22Rv1 (cell line): Measurements from ENCODE around the gene PCDH12.
A peak's percentile ranks its signal among the peaks of the same experiment; 100 is the strongest.

Experiments used
- H3K27ac ChIP-seq: fragments of 450-650 bp; 2 replicates; pipeline ENCODE4 v1.5.1; 2017
- CTCF ChIP-seq: fragments of 450-650 bp; IDR thresholded peaks from 2 replicates; pipeline ENCODE4 v1.5.1; 2017; ENCODE audit warnings: mild to moderate bottlenecking
- ZFX ChIP-seq: fragments of 450-650 bp; IDR thresholded peaks from 2 replicates; pipeline ENCODE4 v1.6.1; 2017; ENCODE audit warnings: antibody characterized with exemption, borderline replicate concordance

PCDH12 gene

GRCh38 chr5:141923448-141924313, 34.3 kb downstream of the PCDH12 start, which contains the start of gene DELE1:
DELE1 (plus strand) TSS chr5:141923871; CDS start chr5:141923942, 71 bp downstream.
- TF ChIP-seq CTCF (no peak), ZFX (no peak)
- peak within 1 kb of the TSS; percentile 93 for H3K27ac ChIP-seq

- peak overlapping the region; percentile 93 for H3K27ac ChIP-seq
These were observed 35.1 kb downstream of the PCDH12 start for GRCh38 chr5:141922827-141923447.

GRCh38 chr5:141920771-141921170, 37.2 kb downstream of the PCDH12 start:
- no peak for TF ChIP-seq ZFX
- TF ChIP-seq CTCF, result no peak

GRCh38 chr5:141919218-141920119, 38.5 kb downstream of the PCDH12 start:
- TF ChIP-seq ZFX (no peak), CTCF (no peak)
- no peak overlapping the region for H3K27ac ChIP-seq

More at GRCh38 chr5:141920771-141921170, 37.2 kb downstream of the PCDH12 start:
- no peak overlapping the region for H3K27ac ChIP-seq

- TF ChIP-seq CTCF, result no peak
- no peak for TF ChIP-seq ZFX
- no peak overlapping the region for H3K27ac ChIP-seq
These were observed 40.2 kb downstream of the PCDH12 start for GRCh38 chr5:141917760-141918159.

- TF ChIP-seq CTCF, result no peak
- TF ChIP-seq ZFX, result no peak
- H3K27ac ChIP-seq, result peak overlapping the region; percentile 47
These were observed 41.5 kb downstream of the PCDH12 start for GRCh38 chr5:141916522-141916921.

GRCh38 chr5:141915881-141916336, 42.1 kb downstream of the PCDH12 start:
- TF ChIP-seq CTCF (peak; percentile 19; the same call in 1 of the 2 replicates), ZFX (no peak)
- H3K27ac ChIP-seq, result peak overlapping the region; percentile 47
